OCI-LY7 (cell line): ENCODE results near the gene C5AR2. TPM values are rescaled to one million over a fixed set of nuclear protein-coding genes. Genes with fewer than 3 reads are reported as not detected.

Experiments used
- BruUV-seq: library from RNA; stranded (reverse); fragments of 400-500 nt; replicated peaks from 2 replicates; lab custom pipeline; 2021; lab: Mats Ljungman, UMichigan
- CTCF ChIA-PET: fragments of 300-600 bp; sonication (Branson Sonifier 250); formaldehyde crosslinking; loops from one replicate; lab custom pipeline; 2022; ENCODE audit warnings: antibody characterized with exemption; ENCODE audit not compliant: unreplicated experiment; lab: Charles Lee
- POLR2A ChIA-PET: fragments of 300-600 bp; sonication (Branson Sonifier 250); formaldehyde crosslinking; loops from one replicate; lab custom pipeline; 2022; ENCODE audit warnings: antibody characterized with exemption; lab: Charles Lee
- DNase-seq: peaks from one replicate; pipeline ENCODE4 v3.0.0-alpha.2; 2015; ENCODE audit warnings: low spot score
- H2AFZ ChIP-seq: fragments of 200-600 bp; sonication (generic), shearing (Covaris generic); 2 replicates; pipeline ENCODE4 v1.6.1; 2014; ENCODE audit warnings: mild to moderate bottlenecking, antibody characterized with exemption, low read length, moderate library complexity
- H3K27ac ChIP-seq: fragments of 200-600 bp; sonication (generic); 2 replicates; pipeline ENCODE4 v1.5.1; 2014; ENCODE audit warnings: mixed run types, low read depth, mild to moderate bottlenecking, moderate library complexity, low read length, inconsistent platforms; ENCODE audit not compliant: poor library complexity, severe bottlenecking
- H3K36me3 ChIP-seq: fragments of 200-600 bp; sonication (generic); 2 replicates; pipeline ENCODE4 v1.6.1; 2014; ENCODE audit warnings: mild to moderate bottlenecking, antibody characterized with exemption, low read length, moderate library complexity, mixed read lengths; ENCODE audit not compliant: insufficient read depth
- H3K4me1 ChIP-seq: fragments of 200-600 bp; sonication (generic); 2 replicates; pipeline ENCODE4 v1.5.1; 2014; ENCODE audit warnings: mild to moderate bottlenecking, low read length; ENCODE audit not compliant: insufficient read depth, poor library complexity, severe bottlenecking
- H3K4me2 ChIP-seq: fragments of 200-600 bp; sonication (generic); 2 replicates; pipeline ENCODE4 v1.6.1; 2014; ENCODE audit warnings: mild to moderate bottlenecking, low read length
- H3K4me3 ChIP-seq: fragments of 200-600 bp; sonication (generic); 2 replicates; pipeline ENCODE4 v1.5.1; 2014; ENCODE audit warnings: mild to moderate bottlenecking, low read depth, low read length; ENCODE audit not compliant: poor library complexity, severe bottlenecking
- H3K79me2 ChIP-seq: fragments of 200-600 bp; sonication (generic); 2 replicates; pipeline ENCODE4 v1.6.1; 2016; ENCODE audit warnings: low read depth, mild to moderate bottlenecking, low read length, moderate library complexity, mixed read lengths; ENCODE audit not compliant: insufficient read depth
- H3K9me2 ChIP-seq: fragments of 200-600 bp; sonication (generic); 2 replicates; pipeline ENCODE4 v1.6.1; 2016; ENCODE audit warnings: mild to moderate bottlenecking, low read length, mixed read lengths; ENCODE audit not compliant: insufficient read depth
- H3K9me3 ChIP-seq: fragments of 200-600 bp; sonication (generic); 2 replicates; pipeline ENCODE4 v1.6.1; 2014; ENCODE audit warnings: mild to moderate bottlenecking, mixed run types, low read length, mixed read lengths
- H4K20me1 ChIP-seq: fragments of 200-600 bp; sonication (generic); 2 replicates; pipeline ENCODE4 v1.6.1; 2014; ENCODE audit warnings: mild to moderate bottlenecking, antibody characterized with exemption, low read length, moderate library complexity, mixed read lengths; ENCODE audit not compliant: insufficient read depth
- EZH2phosphoT487 ChIP-seq: fragments of 200-600 bp; sonication (generic); IDR thresholded peaks from 2 replicates; pipeline ENCODE4 v1.6.1; 2018; ENCODE audit warnings: low read depth, borderline replicate concordance, mild to moderate bottlenecking, mixed run types, antibody characterized with exemption, low read length, moderate library complexity, mixed read lengths
- intact Hi-C: fragments of 100-400 bp; cut with micrococcal nuclease; formaldehyde crosslinking; loops from one replicate; pipeline ENCODE4 v1.10.0; 2022; ENCODE audit not compliant: unreplicated experiment
- total RNA-seq, 2 experiments: library from RNA; depleted of rRNA in 1 of 2; stranded (reverse); fragments of >200 nt in 1 of 2; shearing (Covaris generic) in 1 of 2; gene quantifications; 2 replicates each; pipeline ENCODE4 v1.2.3, GENCODE V29; 2014 to 2022
- TF ChIP-seq, protein P1 (sequence below): fragments of 200-600 bp; sonication (generic); conservative IDR thresholded peaks from 2 replicates; pipeline ENCODE4 v1.5.1; 2014; ENCODE audit warnings: mild to moderate bottlenecking, antibody characterized with exemption, low read length, moderate library complexity, mixed read lengths

C5AR2 gene
- total RNA-seq, 2 experiments from 2014 or later, result 2.6 to 2.9 TPM

- H3K4me3 ChIP-seq, result no peak overlapping the region
- no peaks in the 10 kb centered on the region for H4K20me1 ChIP-seq
- H3K36me3 ChIP-seq, result peaks cover 53% of the 10 kb centered on the region
- ChIA-PET CTCF (no interaction called here), POLR2A (no interaction called here)
- H3K4me2 ChIP-seq, result peak overlapping the region; percentile 38
- intact Hi-C loops, result no loop called here
- TF ChIP-seq, protein P1, sequence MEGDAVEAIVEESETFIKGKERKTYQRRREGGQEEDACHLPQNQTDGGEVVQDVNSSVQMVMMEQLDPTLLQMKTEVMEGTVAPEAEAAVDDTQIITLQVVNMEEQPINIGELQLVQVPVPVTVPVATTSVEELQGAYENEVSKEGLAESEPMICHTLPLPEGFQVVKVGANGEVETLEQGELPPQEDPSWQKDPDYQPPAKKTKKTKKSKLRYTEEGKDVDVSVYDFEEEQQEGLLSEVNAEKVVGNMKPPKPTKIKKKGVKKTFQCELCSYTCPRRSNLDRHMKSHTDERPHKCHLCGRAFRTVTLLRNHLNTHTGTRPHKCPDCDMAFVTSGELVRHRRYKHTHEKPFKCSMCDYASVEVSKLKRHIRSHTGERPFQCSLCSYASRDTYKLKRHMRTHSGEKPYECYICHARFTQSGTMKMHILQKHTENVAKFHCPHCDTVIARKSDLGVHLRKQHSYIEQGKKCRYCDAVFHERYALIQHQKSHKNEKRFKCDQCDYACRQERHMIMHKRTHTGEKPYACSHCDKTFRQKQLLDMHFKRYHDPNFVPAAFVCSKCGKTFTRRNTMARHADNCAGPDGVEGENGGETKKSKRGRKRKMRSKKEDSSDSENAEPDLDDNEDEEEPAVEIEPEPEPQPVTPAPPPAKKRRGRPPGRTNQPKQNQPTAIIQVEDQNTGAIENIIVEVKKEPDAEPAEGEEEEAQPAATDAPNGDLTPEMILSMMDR, result no peak
- TF ChIP-seq EZH2phosphoT487, result no peak
- H3K9me3 ChIP-seq, result no peaks in the 10 kb centered on the region
- no peak overlapping the region for H2AFZ ChIP-seq
- H3K9me2 ChIP-seq, result no peaks in the 10 kb centered on the region
- no TSS peak for BruUV-seq
- peaks cover 27% of the 10 kb centered on the region for H3K4me1 ChIP-seq
- DNase-seq, result peak; percentile 54
- H3K79me2 ChIP-seq, result peaks cover 27% of the 10 kb centered on the region
- H3K27ac ChIP-seq, result no peak overlapping the region
These were observed 19.6 kb downstream of the C5AR2 start for GRCh38 chr19:47351548-47351947.

DNA sequence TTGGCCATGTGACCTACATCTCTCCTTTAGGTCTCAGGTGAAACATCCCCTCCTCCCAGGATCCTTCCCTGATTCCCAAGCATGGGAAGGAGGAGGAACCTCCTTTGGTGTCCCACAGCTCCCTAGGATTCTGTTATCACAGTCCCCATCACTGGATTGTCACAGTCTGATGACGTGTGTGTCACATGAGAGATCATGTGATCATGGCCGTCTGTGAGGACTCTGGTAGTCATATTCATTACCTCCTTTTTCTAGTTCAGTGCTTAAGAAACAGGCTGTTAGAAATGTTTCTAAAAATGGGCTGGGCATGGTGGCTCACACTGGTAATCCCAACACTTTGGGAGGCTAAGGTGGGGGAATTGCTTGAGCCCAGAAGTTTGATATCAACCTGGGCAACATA is 20.1 kb downstream of the C5AR2 start:
- no peak for TF ChIP-seq EZH2phosphoT487
- TF ChIP-seq, protein P1, result no peak
- Histone ChIP-seq H3K9me3 (no peaks in the 10 kb centered on the region), H3K4me2 (peak overlapping the region; percentile 38), H3K9me2 (no peaks in the 10 kb centered on the region), H3K27ac (no peak overlapping the region), H3K36me3 (peaks cover 58% of the 10 kb centered on the region), H2AFZ (no peak overlapping the region), H3K4me1 (peaks cover 27% of the 10 kb centered on the region), H3K4me3 (no peak overlapping the region), H4K20me1 (no peaks in the 10 kb centered on the region), H3K79me2 (peaks cover 27% of the 10 kb centered on the region)
- intact Hi-C loops, result no loop called here
- DNase-seq, result no peak
- ChIA-PET CTCF (no interaction called here), POLR2A (no interaction called here)
- no TSS peak for BruUV-seq

- Histone ChIP-seq H3K36me3 (peaks cover 70% of the 10 kb centered on the region), H3K9me2 (no peaks in the 10 kb centered on the region), H3K27ac (no peak overlapping the region), H3K4me3 (no peak overlapping the region), H3K79me2 (peaks cover 27% of the 10 kb centered on the region), H4K20me1 (no peaks in the 10 kb centered on the region), H3K4me2 (no peak overlapping the region), H3K9me3 (no peaks in the 10 kb centered on the region), H2AFZ (no peak overlapping the region), H3K4me1 (peaks cover 27% of the 10 kb centered on the region)
- no peak for DNase-seq
- intact Hi-C loops, result no loop called here
- CTCF ChIA-PET, result no interaction called here
- TF ChIP-seq, protein P1, result no peak
- BruUV-seq, result no TSS peak
- POLR2A ChIA-PET, result no interaction called here
These were observed 21.3 kb downstream of the C5AR2 start for GRCh38 chr19:47353307-47353712.
